ENCODE results near the gene ACAP3.

GRCh38 chr1:1279028-1279427 lies 28.7 kb downstream of the ACAP3 start:
- no peak for TF ChIP-seq CTCF (IDR thresholded peaks at IDR 0.05)
- TF ChIP-seq NFE2L1 (CRISPR knock-in tag; IDR thresholded peaks at IDR 0.05) = no peak
- TF ChIP-seq SP1 (CRISPR knock-in tag; conservative IDR thresholded peaks at IDR 0.05) = no peak
- no peak for TF ChIP-seq JAZF1 (CRISPR knock-in tag; IDR thresholded peaks at IDR 0.05)
- TF ChIP-seq IRF1 (CRISPR knock-in tag; IDR thresholded peaks at IDR 0.05) = no peak

All from WTC11 (cell line).